ENCODE results near the gene AIF1L. TPM values are rescaled to one million over a fixed set of nuclear protein-coding genes. Genes with fewer than 3 reads are reported as not detected.

Gene AIF1L
- total RNA-seq (2021) (103 to 109 TPM (median 106 TPM) in 3 replicates), Bru-seq, nascent RNA (percentile 75 among the genes with signal in this experiment)
- long read RNA-seq, experiment 1, transcript AIF1L-208 (6 exons, 3,398 nt), result minor isoform, 41 of 836 reads
- long read RNA-seq, experiment 1, transcript AIF1L-201 (6 exons, 3,364 nt), result major isoform, 654 of 836 reads
- long read RNA-seq, experiment 1, partial matches to known transcripts, result 40 of 836 reads
- long read RNA-seq, experiment 1, other reads (novel, unspliced or antisense), result 98 of 836 reads
- long read RNA-seq, experiment 2, transcript AIF1L-201 (6 exons, 3,364 nt), result major isoform, 101 of 227 reads
- long read RNA-seq, experiment 2, partial matches to known transcripts, result 105 of 227 reads
- long read RNA-seq, experiment 2, other reads (novel, unspliced or antisense), result 14 of 227 reads
- long read RNA-seq, experiment 3, transcript AIF1L-201 (6 exons, 3,364 nt), result major isoform, 180 of 191 reads
- long read RNA-seq, experiment 3, partial matches to known transcripts, result 1 of 191 reads
- long read RNA-seq, experiment 3, other reads (novel, unspliced or antisense), result 7 of 191 reads

DNA sequence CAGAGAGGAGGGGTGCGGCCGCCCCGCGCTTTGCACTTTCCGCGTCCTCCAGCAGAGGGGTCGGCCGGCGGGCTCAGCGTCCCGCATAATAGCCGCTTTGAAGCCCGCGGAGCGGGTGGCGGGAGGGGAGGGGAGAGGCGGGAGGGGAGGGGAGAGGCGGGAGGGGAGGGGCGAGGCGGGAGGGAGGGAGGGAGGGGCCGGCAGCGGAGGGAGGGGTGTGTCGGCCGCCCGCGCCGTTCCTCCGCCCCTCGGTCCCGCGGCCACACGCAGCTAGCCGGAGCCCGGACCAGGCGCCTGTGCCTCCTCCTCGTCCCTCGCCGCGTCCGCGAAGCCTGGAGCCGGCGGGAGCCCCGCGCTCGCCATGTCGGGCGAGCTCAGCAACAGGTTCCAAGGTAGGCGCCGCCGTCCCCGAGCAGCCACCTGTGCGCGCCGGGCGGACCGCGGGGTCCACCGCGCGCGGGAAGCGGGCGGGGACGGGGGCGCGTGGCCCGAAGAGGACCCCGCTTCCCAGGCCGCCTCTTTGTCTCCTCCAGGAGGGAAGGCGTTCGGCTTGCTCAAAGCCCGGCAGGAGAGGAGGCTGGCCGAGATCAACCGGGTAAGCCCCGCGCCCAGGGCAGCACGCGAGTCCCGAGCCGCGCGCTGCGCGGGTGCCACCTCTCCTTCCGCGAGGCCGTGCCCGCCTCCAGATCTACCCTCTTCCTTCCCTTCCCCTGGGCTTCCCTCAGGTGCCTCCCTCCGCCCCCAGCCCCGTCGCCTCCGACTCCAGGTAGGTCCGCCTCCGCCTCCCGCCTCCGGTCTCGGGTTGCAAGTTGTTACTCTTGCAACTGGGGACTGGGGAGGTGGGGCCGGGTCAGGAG, at the start of gene AIF1L:
AIF1L (plus strand) TSS at position 263 of the 857 bp plus-strand sequence; CDS start at position 362, 99 bp downstream.
- Mint-ChIP-seq H3K36me3 (peaks cover 2% of the 10 kb centered on the region; the same call in 1 of the 2 replicates), H3K9me3 (no peaks in the 10 kb centered on the region), H3K27ac (peak within 1 kb of the TSS; percentile 84), H3K4me1 (peaks cover 46% of the 10 kb centered on the region), H3K4me3 (peak within 1 kb of the TSS; percentile 79), H3K27me3 (ENCODE audit: low read depth) (peaks cover 6% of the 10 kb centered on the region)
- ATAC-seq (peak; percentile 70), DNase-seq (ENCODE audit: low spot score) (peak; percentile 93)
- TF ChIP-seq, protein P1, sequence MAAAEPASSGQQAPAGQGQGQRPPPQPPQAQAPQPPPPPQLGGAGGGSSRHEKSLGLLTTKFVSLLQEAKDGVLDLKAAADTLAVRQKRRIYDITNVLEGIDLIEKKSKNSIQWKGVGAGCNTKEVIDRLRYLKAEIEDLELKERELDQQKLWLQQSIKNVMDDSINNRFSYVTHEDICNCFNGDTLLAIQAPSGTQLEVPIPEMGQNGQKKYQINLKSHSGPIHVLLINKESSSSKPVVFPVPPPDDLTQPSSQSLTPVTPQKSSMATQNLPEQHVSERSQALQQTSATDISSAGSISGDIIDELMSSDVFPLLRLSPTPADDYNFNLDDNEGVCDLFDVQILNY (CRISPR knock-in tag; IDR thresholded peaks at IDR 0.05), result 0 out of 2 replicates have a peak, but pooled peaks have one; percentile 36
- no peak for TF ChIP-seq TEAD4 (CRISPR knock-in tag; IDR thresholded peaks at IDR 0.05)
- TF ChIP-seq TCF7 (CRISPR knock-in tag; IDR thresholded peaks at IDR 0.05; ENCODE audit: low read depth), result no peak
- TF ChIP-seq SP1 (CRISPR knock-in tag; conservative IDR thresholded peaks at IDR 0.05), result peak; percentile 50; the same call in 1 of the 2 replicates
- TF ChIP-seq, protein P2, sequence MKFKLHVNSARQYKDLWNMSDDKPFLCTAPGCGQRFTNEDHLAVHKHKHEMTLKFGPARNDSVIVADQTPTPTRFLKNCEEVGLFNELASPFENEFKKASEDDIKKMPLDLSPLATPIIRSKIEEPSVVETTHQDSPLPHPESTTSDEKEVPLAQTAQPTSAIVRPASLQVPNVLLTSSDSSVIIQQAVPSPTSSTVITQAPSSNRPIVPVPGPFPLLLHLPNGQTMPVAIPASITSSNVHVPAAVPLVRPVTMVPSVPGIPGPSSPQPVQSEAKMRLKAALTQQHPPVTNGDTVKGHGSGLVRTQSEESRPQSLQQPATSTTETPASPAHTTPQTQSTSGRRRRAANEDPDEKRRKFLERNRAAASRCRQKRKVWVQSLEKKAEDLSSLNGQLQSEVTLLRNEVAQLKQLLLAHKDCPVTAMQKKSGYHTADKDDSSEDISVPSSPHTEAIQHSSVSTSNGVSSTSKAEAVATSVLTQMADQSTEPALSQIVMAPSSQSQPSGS (CRISPR knock-in tag; IDR thresholded peaks at IDR 0.05; ENCODE audit: borderline replicate concordance, low read depth), result no peak
- TF ChIP-seq TEAD1 (CRISPR knock-in tag; IDR thresholded peaks at IDR 0.05), result peak; percentile 45; the same call in 1 of the 2 replicates
- TF ChIP-seq KAT7 (CRISPR knock-in tag; IDR thresholded peaks at IDR 0.05; ENCODE audit: borderline replicate concordance), result peak; percentile 46; the same call in 1 of the 2 replicates
- TF ChIP-seq, protein P3, sequence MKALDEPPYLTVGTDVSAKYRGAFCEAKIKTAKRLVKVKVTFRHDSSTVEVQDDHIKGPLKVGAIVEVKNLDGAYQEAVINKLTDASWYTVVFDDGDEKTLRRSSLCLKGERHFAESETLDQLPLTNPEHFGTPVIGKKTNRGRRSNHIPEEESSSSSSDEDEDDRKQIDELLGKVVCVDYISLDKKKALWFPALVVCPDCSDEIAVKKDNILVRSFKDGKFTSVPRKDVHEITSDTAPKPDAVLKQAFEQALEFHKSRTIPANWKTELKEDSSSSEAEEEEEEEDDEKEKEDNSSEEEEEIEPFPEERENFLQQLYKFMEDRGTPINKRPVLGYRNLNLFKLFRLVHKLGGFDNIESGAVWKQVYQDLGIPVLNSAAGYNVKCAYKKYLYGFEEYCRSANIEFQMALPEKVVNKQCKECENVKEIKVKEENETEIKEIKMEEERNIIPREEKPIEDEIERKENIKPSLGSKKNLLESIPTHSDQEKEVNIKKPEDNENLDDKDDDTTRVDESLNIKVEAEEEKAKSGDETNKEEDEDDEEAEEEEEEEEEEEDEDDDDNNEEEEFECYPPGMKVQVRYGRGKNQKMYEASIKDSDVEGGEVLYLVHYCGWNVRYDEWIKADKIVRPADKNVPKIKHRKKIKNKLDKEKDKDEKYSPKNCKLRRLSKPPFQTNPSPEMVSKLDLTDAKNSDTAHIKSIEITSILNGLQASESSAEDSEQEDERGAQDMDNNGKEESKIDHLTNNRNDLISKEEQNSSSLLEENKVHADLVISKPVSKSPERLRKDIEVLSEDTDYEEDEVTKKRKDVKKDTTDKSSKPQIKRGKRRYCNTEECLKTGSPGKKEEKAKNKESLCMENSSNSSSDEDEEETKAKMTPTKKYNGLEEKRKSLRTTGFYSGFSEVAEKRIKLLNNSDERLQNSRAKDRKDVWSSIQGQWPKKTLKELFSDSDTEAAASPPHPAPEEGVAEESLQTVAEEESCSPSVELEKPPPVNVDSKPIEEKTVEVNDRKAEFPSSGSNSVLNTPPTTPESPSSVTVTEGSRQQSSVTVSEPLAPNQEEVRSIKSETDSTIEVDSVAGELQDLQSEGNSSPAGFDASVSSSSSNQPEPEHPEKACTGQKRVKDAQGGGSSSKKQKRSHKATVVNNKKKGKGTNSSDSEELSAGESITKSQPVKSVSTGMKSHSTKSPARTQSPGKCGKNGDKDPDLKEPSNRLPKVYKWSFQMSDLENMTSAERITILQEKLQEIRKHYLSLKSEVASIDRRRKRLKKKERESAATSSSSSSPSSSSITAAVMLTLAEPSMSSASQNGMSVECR (CRISPR knock-in tag; IDR thresholded peaks at IDR 0.05; ENCODE audit: borderline replicate concordance), result peak; percentile 0; the same call in 1 of the 2 replicates
- peak; percentile 63; the same call in 1 of the 2 replicates for TF ChIP-seq MYBL2 (CRISPR knock-in tag; IDR thresholded peaks at IDR 0.05)
- TF ChIP-seq FOXP1 (CRISPR knock-in tag; IDR thresholded peaks at IDR 0.05; ENCODE audit: borderline replicate concordance), result 0 out of 2 replicates have a peak, but pooled peaks have one; percentile 63
- TF ChIP-seq, protein P4, sequence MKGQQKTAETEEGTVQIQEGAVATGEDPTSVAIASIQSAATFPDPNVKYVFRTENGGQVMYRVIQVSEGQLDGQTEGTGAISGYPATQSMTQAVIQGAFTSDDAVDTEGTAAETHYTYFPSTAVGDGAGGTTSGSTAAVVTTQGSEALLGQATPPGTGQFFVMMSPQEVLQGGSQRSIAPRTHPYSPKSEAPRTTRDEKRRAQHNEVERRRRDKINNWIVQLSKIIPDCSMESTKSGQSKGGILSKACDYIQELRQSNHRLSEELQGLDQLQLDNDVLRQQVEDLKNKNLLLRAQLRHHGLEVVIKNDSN (CRISPR knock-in tag; IDR thresholded peaks at IDR 0.05), result 0 out of 2 replicates have a peak, but pooled peaks have one; percentile 25
- peak; percentile 20; the same call in 1 of the 2 replicates for TF ChIP-seq ZNF263 (CRISPR knock-in tag; IDR thresholded peaks at IDR 0.05; ENCODE audit: low read depth)
- peak; percentile 69; the same call in 1 of the 2 replicates for TF ChIP-seq FOXK1 (CRISPR knock-in tag; IDR thresholded peaks at IDR 0.05)
- no peak for TF ChIP-seq ZNF219 (CRISPR knock-in tag; IDR thresholded peaks at IDR 0.05; ENCODE audit: borderline replicate concordance)
- TF ChIP-seq CREM (CRISPR knock-in tag; IDR thresholded peaks at IDR 0.05), result peak; percentile 50; the same call in 1 of the 2 replicates
- TF ChIP-seq, protein P5, sequence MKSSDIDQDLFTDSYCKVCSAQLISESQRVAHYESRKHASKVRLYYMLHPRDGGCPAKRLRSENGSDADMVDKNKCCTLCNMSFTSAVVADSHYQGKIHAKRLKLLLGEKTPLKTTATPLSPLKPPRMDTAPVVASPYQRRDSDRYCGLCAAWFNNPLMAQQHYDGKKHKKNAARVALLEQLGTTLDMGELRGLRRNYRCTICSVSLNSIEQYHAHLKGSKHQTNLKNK (CRISPR knock-in tag; IDR thresholded peaks at IDR 0.05), result no peak; the same call in 1 of the 2 replicates
- TF ChIP-seq, protein P6, sequence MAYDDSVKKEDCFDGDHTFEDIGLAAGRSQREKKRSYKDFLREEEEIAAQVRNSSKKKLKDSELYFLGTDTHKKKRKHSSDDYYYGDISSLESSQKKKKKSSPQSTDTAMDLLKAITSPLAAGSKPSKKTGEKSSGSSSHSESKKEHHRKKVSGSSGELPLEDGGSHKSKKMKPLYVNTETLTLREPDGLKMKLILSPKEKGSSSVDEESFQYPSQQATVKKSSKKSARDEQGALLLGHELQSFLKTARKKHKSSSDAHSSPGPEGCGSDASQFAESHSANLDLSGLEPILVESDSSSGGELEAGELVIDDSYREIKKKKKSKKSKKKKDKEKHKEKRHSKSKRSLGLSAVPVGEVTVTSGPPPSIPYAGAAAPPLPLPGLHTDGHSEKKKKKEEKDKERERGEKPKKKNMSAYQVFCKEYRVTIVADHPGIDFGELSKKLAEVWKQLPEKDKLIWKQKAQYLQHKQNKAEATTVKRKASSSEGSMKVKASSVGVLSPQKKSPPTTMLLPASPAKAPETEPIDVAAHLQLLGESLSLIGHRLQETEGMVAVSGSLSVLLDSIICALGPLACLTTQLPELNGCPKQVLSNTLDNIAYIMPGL (CRISPR knock-in tag; IDR thresholded peaks at IDR 0.05), result peak; percentile 68; the same call in 1 of the 2 replicates
- TF ChIP-seq, protein P7, sequence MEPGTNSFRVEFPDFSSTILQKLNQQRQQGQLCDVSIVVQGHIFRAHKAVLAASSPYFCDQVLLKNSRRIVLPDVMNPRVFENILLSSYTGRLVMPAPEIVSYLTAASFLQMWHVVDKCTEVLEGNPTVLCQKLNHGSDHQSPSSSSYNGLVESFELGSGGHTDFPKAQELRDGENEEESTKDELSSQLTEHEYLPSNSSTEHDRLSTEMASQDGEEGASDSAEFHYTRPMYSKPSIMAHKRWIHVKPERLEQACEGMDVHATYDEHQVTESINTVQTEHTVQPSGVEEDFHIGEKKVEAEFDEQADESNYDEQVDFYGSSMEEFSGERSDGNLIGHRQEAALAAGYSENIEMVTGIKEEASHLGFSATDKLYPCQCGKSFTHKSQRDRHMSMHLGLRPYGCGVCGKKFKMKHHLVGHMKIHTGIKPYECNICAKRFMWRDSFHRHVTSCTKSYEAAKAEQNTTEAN (CRISPR knock-in tag; IDR thresholded peaks at IDR 0.05), result peak; percentile 53; the same call in 1 of the 2 replicates
- TF ChIP-seq NFE2L1 (CRISPR knock-in tag; IDR thresholded peaks at IDR 0.05), result 0 out of 2 replicates have a peak, but pooled peaks have one; percentile 44
- TF ChIP-seq, protein P8, sequence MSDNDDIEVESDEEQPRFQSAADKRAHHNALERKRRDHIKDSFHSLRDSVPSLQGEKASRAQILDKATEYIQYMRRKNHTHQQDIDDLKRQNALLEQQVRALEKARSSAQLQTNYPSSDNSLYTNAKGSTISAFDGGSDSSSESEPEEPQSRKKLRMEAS (CRISPR knock-in tag; IDR thresholded peaks at IDR 0.05), result peak; percentile 86
- ChIA-PET CTCF (interaction anchor here (0.6 to 4.1 kb wide), 9 partner anchors 12 to 240 kb away, joined by 3 to 18 read pairs (median 4); partner anchors contain the start of gene NUP214), POLR2A (interaction anchor here (0.6 to 2.1 kb wide), 4 partner anchors 9 to 253 kb away, joined by 3 to 22 read pairs (median 4); partner anchors contain the start of gene NUP214)
